GM12891 (cell line): ENCODE results near the gene DMAC2L.

Experiments
- POLR2A ChIP-seq: IDR thresholded peaks from 2 replicates; pipeline ENCODE4 v1.6.1; 2011; ENCODE audit warnings: low read depth, low read length, control low read depth
- POLR2AphosphoS5 ChIP-seq: IDR thresholded peaks from 2 replicates; pipeline ENCODE4 v1.6.1; 2011; ENCODE audit warnings: low read depth, low read length, control low read depth
- POU2F2 ChIP-seq: IDR thresholded peaks from 2 replicates; pipeline ENCODE4 v1.6.1; 2011; ENCODE audit warnings: low read depth, mild to moderate bottlenecking, control low read depth, low read length, moderate library complexity
- TAF1 ChIP-seq: IDR thresholded peaks from 2 replicates; pipeline ENCODE4 v1.6.1; 2011; ENCODE audit warnings: low read depth, low read length, control low read depth

GRCh38 chr14:50357753-50358395, 45.8 kb downstream of the DMAC2L start:
- no peak for TF ChIP-seq POLR2A
- TF ChIP-seq TAF1, result no peak
- no peak for TF ChIP-seq POLR2AphosphoS5
- no peak for TF ChIP-seq POU2F2
